Hepatocyte (in vitro differentiated cells): ENCODE measurements around the gene CIC.
"Not testable (repeated sequence)": the region's sequence is repeated elsewhere in the genome, so short reads cannot be mapped to it uniquely, and the experiment has no call there.

Experiments used
- EZH2 ChIP-seq: fragments of 200-600 bp; sonication (generic); IDR thresholded peaks from 2 replicates; pipeline ENCODE4 v1.6.1; 2016; ENCODE audit warnings: antibody characterized with exemption, mild to moderate bottlenecking, borderline replicate concordance
- TF ChIP-seq, protein P1 (sequence below): fragments of 200-600 bp; sonication (generic); IDR thresholded peaks from 2 replicates; pipeline ENCODE4 v1.5.1; 2016; ENCODE audit warnings: antibody characterized with exemption, mild to moderate bottlenecking; ENCODE audit not compliant: poor library complexity

GRCh38 chr19:42266105-42266504, 2.9 kb upstream of the CIC start:
- TF ChIP-seq, protein P1, sequence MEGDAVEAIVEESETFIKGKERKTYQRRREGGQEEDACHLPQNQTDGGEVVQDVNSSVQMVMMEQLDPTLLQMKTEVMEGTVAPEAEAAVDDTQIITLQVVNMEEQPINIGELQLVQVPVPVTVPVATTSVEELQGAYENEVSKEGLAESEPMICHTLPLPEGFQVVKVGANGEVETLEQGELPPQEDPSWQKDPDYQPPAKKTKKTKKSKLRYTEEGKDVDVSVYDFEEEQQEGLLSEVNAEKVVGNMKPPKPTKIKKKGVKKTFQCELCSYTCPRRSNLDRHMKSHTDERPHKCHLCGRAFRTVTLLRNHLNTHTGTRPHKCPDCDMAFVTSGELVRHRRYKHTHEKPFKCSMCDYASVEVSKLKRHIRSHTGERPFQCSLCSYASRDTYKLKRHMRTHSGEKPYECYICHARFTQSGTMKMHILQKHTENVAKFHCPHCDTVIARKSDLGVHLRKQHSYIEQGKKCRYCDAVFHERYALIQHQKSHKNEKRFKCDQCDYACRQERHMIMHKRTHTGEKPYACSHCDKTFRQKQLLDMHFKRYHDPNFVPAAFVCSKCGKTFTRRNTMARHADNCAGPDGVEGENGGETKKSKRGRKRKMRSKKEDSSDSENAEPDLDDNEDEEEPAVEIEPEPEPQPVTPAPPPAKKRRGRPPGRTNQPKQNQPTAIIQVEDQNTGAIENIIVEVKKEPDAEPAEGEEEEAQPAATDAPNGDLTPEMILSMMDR = not testable (repeated sequence)
- TF ChIP-seq EZH2 = not testable (repeated sequence)
